Measurements from ENCODE around the gene ZNF804A. TPM values are rescaled to one million over a fixed set of nuclear protein-coding genes. Genes with fewer than 3 reads are reported as not detected.

Gene ZNF804A
- total RNA-seq = 0.10 TPM in 1 of 2 replicates, not detected in the other

DNA sequence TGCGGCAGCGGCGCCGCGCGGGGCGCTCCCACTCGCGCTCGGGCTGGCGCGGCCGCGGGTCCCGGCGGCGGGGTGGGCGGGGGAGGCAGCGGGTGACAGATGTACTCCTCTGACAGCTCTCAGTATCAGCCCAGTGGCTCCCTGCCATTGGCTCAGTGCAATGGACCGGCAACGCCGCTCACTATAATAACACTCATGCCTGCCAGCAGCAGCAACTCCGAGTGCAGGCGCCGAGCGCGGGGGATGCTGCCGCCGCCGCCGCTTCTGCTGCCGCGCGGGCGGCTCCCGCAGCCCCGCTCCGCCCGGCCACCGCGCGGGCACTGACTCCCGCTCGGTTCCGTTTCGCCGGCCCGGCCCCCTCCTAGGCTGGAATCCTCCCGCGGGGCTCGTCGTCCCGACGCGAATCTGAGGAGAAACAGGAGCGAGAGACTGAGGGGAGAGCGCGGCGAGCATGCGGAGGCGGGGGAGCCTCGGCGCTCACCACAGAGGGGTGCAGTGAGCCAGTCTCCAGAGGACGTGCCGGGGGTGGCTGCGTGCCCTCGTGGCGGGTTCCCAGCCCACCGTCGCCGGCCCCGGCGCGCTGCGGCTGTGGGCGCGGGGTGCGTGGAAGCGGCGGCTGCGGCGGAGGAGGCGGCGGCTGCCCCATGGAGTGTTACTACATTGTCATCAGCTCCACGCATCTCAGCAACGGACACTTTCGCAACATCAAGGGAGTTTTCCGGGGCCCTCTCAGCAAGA lies at the start of gene ZNF804A:
ZNF804A (plus strand) TSS at position 214 of the 738 bp plus-strand sequence; CDS start at position 645, 431 bp downstream.
- DNase-seq (ENCODE audit: low read depth) = peak; percentile 19

GRCh38 chr2:184549153-184549552 lies 49.2 kb upstream of the ZNF804A start:
- DNase-seq (ENCODE audit: low read depth) = no peak

DNA sequence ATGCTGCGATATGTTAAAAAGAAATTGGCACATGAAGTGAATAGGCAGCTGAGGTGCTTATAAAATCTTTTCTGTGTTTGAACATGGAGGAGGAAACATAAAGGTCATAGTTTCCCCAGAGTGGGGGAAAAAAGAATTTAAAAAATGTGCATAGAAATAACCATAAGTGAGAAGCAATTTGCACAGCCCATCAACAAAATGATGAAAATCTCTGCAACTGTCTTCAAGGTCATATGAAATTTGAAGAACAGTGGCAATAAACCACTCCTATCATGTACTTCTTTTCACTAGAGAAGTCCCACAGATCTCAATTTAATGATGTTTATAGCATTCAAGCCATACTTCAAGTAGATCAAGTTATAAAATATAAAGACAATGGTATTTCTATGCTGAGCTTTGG lies 46.7 kb upstream of the ZNF804A start:
- DNase-seq (ENCODE audit: low read depth) = no peak

GRCh38 chr2:184554736-184555135 lies 43.6 kb upstream of the ZNF804A start:
- peak; percentile 41 for DNase-seq (ENCODE audit: low read depth)

- no peak for DNase-seq (ENCODE audit: low read depth)
These were observed 43.0 kb upstream of the ZNF804A start for GRCh38 chr2:184555352-184555751.

DNA sequence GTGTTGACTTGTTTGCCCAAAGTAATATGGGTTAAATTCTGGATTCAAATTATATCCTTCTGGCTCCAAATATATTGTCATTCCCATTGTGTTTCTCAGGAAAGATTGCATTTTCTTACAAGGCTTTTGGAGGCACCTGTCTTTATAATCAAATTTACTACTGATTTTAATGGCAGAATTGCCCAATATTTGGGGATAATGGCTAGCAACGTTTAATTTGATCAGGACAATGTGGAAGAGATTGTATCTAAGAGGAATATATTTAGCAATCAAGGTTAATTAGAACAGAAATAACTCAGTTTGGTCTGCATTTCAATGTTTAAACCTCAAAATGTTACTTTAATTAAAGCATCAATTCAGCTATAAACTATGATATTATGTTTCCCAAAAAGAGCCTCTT lies 41.7 kb upstream of the ZNF804A start:
- no peak for DNase-seq (ENCODE audit: low read depth)

GRCh38 chr2:184558713-184559464 lies 39.4 kb upstream of the ZNF804A start:
- peak; percentile 7 for DNase-seq (ENCODE audit: low read depth)

DNA sequence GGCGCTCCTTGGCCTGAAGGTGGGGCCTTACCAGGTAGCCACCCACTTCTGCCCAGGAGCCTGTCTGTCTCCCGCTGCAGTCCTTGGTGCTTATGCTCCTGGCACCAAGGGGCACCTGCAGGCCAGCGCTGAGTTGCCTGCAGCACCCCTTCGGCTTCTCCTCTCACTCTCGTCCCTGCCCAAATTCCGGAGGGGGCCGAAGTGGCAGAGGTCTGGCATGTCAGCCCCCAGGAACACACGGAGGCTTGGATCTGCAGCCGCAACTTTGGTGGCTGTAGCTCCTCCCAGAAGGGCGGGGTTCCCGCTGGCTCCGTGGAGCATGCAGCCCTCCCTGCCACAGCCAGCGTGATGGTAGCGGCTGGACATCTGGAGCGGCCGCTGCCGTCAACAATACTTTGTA lies 37.7 kb upstream of the ZNF804A start:
- DNase-seq (ENCODE audit: low read depth) = no peak

- peak; percentile 45 for DNase-seq (ENCODE audit: low read depth)
These were observed 35.8 kb upstream of the ZNF804A start for GRCh38 chr2:184562532-184562931.

DNA sequence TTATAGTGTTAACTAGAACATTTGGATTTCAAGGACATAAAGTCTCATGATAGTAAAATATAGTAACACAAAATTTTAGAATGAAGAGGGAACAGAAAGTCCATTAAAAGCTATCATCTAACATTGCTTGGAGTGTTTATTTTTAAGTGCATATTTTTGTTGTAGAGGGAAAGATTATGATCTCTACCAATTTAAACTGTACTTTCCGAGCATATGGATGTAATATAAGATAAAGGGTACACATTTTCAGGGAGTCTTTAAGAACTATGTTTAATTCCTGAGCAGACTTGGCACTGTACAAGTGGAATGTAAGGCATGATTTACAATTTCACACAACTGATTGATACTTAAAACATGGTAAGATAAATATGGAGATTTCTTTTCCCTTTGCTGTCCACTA lies 34.2 kb upstream of the ZNF804A start:
- DNase-seq (ENCODE audit: low read depth) = no peak

DNA sequence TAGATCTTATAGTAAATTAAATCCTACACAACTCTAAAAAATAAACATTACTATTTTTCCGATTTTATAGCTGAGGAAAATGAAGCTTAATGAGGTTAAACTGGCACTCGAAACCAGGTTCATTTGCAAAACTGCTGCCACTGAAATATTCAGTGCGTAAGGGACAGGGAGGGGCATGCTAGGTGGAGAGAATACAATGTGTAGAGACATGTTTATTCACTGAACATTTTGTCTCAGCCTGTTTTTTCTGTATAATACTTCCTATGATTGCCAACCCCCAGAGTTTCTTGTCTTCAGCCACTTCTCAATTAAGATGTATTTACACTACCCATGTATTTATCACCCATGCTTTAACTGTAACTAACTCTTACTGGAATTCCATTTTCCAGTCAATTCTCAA lies 31.6 kb upstream of the ZNF804A start:
- DNase-seq (ENCODE audit: low read depth) = no peak

GRCh38 chr2:184577056-184577455 lies 21.3 kb upstream of the ZNF804A start:
- no peak for DNase-seq (ENCODE audit: low read depth)

DNA sequence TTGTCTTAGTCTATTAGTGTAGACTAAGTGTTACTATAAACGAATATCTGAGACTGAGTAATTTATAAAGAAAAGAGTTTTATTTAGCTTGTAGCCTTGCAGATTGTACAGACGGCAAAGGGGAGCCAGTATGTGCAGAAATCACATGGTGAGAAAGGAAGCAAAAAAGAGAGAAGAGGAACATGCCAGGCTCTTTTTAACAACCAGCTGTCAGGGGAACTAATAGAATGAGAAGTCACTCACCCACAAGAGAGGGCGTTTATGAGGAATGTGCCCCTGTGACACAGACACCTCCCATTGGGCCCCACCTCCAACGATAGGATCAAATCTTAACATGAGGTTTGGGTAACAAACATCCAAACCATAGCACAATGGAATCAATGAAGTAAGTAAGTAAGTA lies 20.6 kb upstream of the ZNF804A start:
- no peak for DNase-seq (ENCODE audit: low read depth)

- no peak for DNase-seq (ENCODE audit: low read depth)
These were observed 19.1 kb upstream of the ZNF804A start for GRCh38 chr2:184579226-184579625.

- DNase-seq (ENCODE audit: low read depth) = no peak
These were observed 16.9 kb upstream of the ZNF804A start for GRCh38 chr2:184581391-184581790.

DNA sequence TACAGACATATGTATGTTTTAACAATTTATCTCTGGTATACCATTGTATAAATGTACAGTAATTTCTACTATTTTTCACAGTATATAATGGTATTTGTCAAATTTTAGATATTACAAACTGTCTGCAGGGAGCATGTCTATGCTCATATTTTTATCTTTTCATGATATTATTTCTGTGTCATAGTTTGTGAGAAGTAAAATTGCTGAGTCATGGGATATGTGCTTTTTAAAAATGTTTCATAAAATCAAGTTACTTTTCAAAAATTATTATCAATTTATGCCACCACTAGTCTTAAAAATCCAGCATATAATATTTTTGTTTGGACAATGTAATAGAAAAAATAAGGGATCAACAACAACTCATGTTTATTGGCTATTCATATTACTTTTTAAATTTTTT lies 9.1 kb upstream of the ZNF804A start:
- no peak for DNase-seq (ENCODE audit: low read depth)

GRCh38 chr2:184596819-184597411 lies 1.4 kb upstream of the ZNF804A start:
- DNase-seq (ENCODE audit: low read depth) = peak; percentile 61

- peak; percentile 9 for DNase-seq (ENCODE audit: low read depth)
These were observed 748 bp upstream of the ZNF804A start for GRCh38 chr2:184597571-184597991.

GRCh38 chr2:184598002-184598315 lies 370 bp upstream of the ZNF804A start:
- no peak for DNase-seq (ENCODE audit: low read depth)

DNA sequence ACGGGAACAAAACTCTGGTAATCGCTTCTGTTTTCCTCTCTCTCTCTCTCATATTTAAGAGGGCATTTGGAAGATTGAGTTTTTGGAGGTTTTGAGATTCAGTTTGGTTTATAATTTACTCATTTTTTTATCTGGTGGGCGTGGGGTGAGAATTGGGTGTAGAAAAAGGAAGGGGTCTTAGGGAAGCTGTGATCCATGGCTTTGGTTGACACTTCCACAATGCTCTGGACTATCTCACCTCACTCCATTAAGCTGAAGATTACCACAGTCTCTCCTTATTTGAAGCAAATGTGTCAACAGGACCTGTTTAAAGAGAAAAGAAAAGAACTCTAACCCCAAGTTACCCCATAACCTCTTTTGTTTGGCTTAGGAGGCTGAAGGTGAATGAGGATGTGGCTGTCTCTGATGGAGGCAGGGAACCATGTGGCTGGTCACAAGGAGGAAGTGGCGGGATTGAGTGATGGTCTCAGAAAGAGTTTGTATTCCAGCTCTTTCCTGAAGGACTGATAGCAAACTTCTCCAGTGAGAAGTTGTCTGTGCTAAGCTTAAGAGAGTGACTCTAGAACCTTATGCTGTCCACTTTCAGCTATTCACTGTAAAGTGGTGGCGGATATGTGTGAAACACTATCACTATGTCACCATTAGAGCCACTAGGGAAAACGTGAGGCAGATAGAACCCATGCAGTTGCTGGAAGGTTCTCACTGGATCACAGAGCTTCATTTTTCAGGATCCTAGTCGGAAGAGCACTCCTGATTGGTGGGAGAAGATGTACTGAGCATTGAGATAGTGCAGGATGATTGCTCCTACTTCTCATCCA lies 934 bp downstream of the ZNF804A start:
- no peak for DNase-seq (ENCODE audit: low read depth)

GRCh38 chr2:184599872-184600222 lies 1.5 kb downstream of the ZNF804A start:
- no peak for DNase-seq (ENCODE audit: low read depth)

GRCh38 chr2:184602734-184603133 lies 4.4 kb downstream of the ZNF804A start:
- DNase-seq (ENCODE audit: low read depth) = no peak

Data from renal cortical epithelial cell (primary cell).